Omental fat pad (tissue), 4 donors: Measurements from ENCODE around the gene TXNRD3. TPM values are rescaled to one million over a fixed set of nuclear protein-coding genes. Genes with fewer than 3 reads are reported as not detected.

ENCODE experiments used
- ATAC-seq: fragments of 150-250 bp; one replicate; pipeline ENCODE4 v1.9.1; 2016; ENCODE audit warnings: mild to moderate bottlenecking, moderate library complexity; ENCODE audit not compliant: low FRiP score
- DNase-seq: peaks from one replicate; pipeline ENCODE4 v3.0.0-alpha.2; 2019; ENCODE audit warnings: low spot score
- CTCF ChIP-seq, 3 donors: fragments of 450-650 bp; IDR thresholded peaks; one replicate each; pipeline ENCODE4 v1.5.1; 2016 to 2017; ENCODE audit warnings: antibody characterized with exemption in 3 of 3, mild to moderate bottlenecking in 3 of 3, moderate library complexity in 2 of 3
- total RNA-seq, 4 donors: library from RNA; depleted of rRNA; stranded (reverse); fragments of >200 nt; gene quantifications; one replicate each; pipeline ENCODE4 v1.1.0, GENCODE V29; 2016

The TXNRD3 gene
- total RNA-seq, 4 donors from 2014 or later: 6.4 to 12.5 (median 8.3) TPM

- ATAC-seq (no peak), DNase-seq (no peak)
- TF ChIP-seq CTCF (IDR thresholded peaks at IDR 0.05): no peak
Measured at GRCh38 chr3:126691765-126692164, 36.8 kb upstream of the TXNRD3 start.

GRCh38 chr3:126685493-126685892 is 30.6 kb upstream of the TXNRD3 start:
- DNase-seq (no peak), ATAC-seq (no peak)
- TF ChIP-seq CTCF (IDR thresholded peaks at IDR 0.05): no peak

- ATAC-seq (no peak), DNase-seq (no peak)
- no peak for TF ChIP-seq CTCF (IDR thresholded peaks at IDR 0.05)
Measured at GRCh38 chr3:126685021-126685420, 30.1 kb upstream of the TXNRD3 start.

GRCh38 chr3:126684218-126684751 is 29.4 kb upstream of the TXNRD3 start:
- TF ChIP-seq CTCF (IDR thresholded peaks at IDR 0.05): no peak
- ATAC-seq: no peak
- no peak for DNase-seq

GRCh38 chr3:126683069-126683468 is 28.1 kb upstream of the TXNRD3 start:
- DNase-seq (no peak), ATAC-seq (no peak)
- no peak for TF ChIP-seq CTCF (IDR thresholded peaks at IDR 0.05)

GRCh38 chr3:126682009-126682408 is 27.1 kb upstream of the TXNRD3 start:
- DNase-seq (no peak), ATAC-seq (no peak)
- TF ChIP-seq CTCF (IDR thresholded peaks at IDR 0.05): no peak

GRCh38 chr3:126680667-126681055 is 25.7 kb upstream of the TXNRD3 start:
- TF ChIP-seq CTCF (IDR thresholded peaks at IDR 0.05): no peak
- ATAC-seq: no peak
- DNase-seq: no peak
